ENCODE results near the gene TRIM44.
"Not testable (repeated sequence)": the region's sequence is repeated elsewhere in the genome, so short reads cannot be mapped to it uniquely, and the experiment has no call there.

TRIM44 gene

GRCh38 chr11:35815556-35816315 lies 153.2 kb downstream of the TRIM44 start:
- DNase-seq (ENCODE audit: low read depth), result no peak

- no peak for DNase-seq (ENCODE audit: low read depth)
These were observed 158.0 kb downstream of the TRIM44 start for GRCh38 chr11:35820614-35821013.

- DNase-seq (ENCODE audit: low read depth), result peak; percentile 16
These were observed 160.4 kb downstream of the TRIM44 start for GRCh38 chr11:35822815-35823495.

GRCh38 chr11:35823742-35824298 lies 161.2 kb downstream of the TRIM44 start:
- DNase-seq (ENCODE audit: low read depth), result no peak

GRCh38 chr11:35825386-35825785 lies 162.8 kb downstream of the TRIM44 start:
- no peak for DNase-seq (ENCODE audit: low read depth)

- DNase-seq (ENCODE audit: low read depth), result no peak
These were observed 163.4 kb downstream of the TRIM44 start for GRCh38 chr11:35826006-35826405.

GRCh38 chr11:35826949-35827348 lies 164.4 kb downstream of the TRIM44 start:
- no peak for DNase-seq (ENCODE audit: low read depth)

GRCh38 chr11:35836205-35836604 lies 173.6 kb downstream of the TRIM44 start:
- no peak for DNase-seq (ENCODE audit: low read depth)

GRCh38 chr11:35838071-35838470 lies 175.5 kb downstream of the TRIM44 start:
- DNase-seq (ENCODE audit: low read depth), result peak; percentile 9

GRCh38 chr11:35838697-35839367 lies 176.3 kb downstream of the TRIM44 start:
- not testable (repeated sequence) for DNase-seq (ENCODE audit: low read depth)

- DNase-seq (ENCODE audit: low read depth), result no peak
These were observed 177.0 kb downstream of the TRIM44 start for GRCh38 chr11:35839368-35840161.

- no peak for DNase-seq (ENCODE audit: low read depth)
These were observed 179.2 kb downstream of the TRIM44 start for GRCh38 chr11:35841733-35842132.

GRCh38 chr11:35842958-35843357 lies 180.4 kb downstream of the TRIM44 start:
- peak; percentile 23 for DNase-seq (ENCODE audit: low read depth)

GRCh38 chr11:35844579-35844978 lies 182.0 kb downstream of the TRIM44 start:
- no peak for DNase-seq (ENCODE audit: low read depth)

GRCh38 chr11:35845860-35846259 lies 183.3 kb downstream of the TRIM44 start:
- no peak for DNase-seq (ENCODE audit: low read depth)

- no peak for DNase-seq (ENCODE audit: low read depth)
These were observed 184.3 kb downstream of the TRIM44 start for GRCh38 chr11:35846874-35847273.

- DNase-seq (ENCODE audit: low read depth), result no peak
These were observed 184.9 kb downstream of the TRIM44 start for GRCh38 chr11:35847473-35847872.

GRCh38 chr11:35848616-35849015 lies 186.0 kb downstream of the TRIM44 start:
- no peak for DNase-seq (ENCODE audit: low read depth)

GRCh38 chr11:35850191-35850590 lies 187.6 kb downstream of the TRIM44 start:
- no peak for DNase-seq (ENCODE audit: low read depth)

GRCh38 chr11:35851342-35851741 lies 188.8 kb downstream of the TRIM44 start:
- DNase-seq (ENCODE audit: low read depth), result no peak

GRCh38 chr11:35852056-35852455 lies 189.5 kb downstream of the TRIM44 start:
- DNase-seq (ENCODE audit: low read depth), result peak; percentile 52

GRCh38 chr11:35853971-35854370 lies 191.4 kb downstream of the TRIM44 start:
- DNase-seq (ENCODE audit: low read depth), result no peak
